Esophagus squamous epithelium (tissue), 4 donors: Measurements from ENCODE around the gene TBC1D26.

Source experiments
- CTCF ChIP-seq, 6 experiments: fragments of 450-650 bp in 4 of 6; fragments of 200-600 bp in 2 of 6; sonication (generic) in 2 of 6; IDR thresholded peaks; one replicate each; pipeline ENCODE4 v1.5.1; 2016 to 2019; ENCODE audit warnings: antibody characterized with exemption in 6 of 6, mild to moderate bottlenecking in 4 of 6, moderate library complexity in 4 of 6
- POLR2A ChIP-seq, 4 donors: fragments of 450-650 bp; IDR thresholded peaks; one replicate each; pipeline ENCODE4 v1.6.1; 2017; ENCODE audit warnings: antibody characterized with exemption in 4 of 4, mild to moderate bottlenecking in 4 of 4, moderate library complexity in 3 of 4

DNA sequence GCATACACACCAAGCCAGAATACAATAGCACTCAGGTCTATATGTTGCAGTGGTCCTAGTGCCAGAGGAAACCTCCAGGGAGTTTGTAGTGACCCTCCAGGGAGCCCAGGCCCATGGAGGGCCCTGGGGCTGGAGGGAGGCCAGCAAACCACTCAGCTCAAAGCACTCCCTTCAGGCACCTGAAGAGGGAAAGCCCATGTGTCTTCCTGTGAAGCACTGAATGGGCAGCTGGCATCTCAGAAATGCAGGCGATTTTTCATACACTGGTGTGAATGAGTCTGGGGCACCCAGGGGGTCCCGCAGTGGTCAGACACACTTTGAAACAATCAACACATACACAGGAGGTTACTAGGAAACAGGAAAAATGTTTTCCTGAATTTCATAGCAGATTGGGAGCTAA lies 12.8 kb downstream of the TBC1D26 start:
- TF ChIP-seq CTCF (IDR thresholded peaks at IDR 0.05) (no peak), POLR2A (IDR thresholded peaks at IDR 0.05) (no peak)
